Activated CD4-positive, alpha-beta T cell treated with anti-CD3 and anti-CD28 coated beads, Interleukin-2, amount 50 U/mL, for 4 hours (primary cell): ENCODE measurements around the gene REV3L.
"Not testable (repeated sequence)": the region's sequence is repeated elsewhere in the genome, so short reads cannot be mapped to it uniquely, and the experiment has no call there.

Source experiments
- DNase-seq, 2 experiments: peaks; one replicate each; pipeline ENCODE4 v3.0.0-alpha.2; 2020

Gene REV3L

GRCh38 chr6:111490067-111490466 lies 7.0 kb upstream of the REV3L start:
- no peak for DNase-seq

DNA sequence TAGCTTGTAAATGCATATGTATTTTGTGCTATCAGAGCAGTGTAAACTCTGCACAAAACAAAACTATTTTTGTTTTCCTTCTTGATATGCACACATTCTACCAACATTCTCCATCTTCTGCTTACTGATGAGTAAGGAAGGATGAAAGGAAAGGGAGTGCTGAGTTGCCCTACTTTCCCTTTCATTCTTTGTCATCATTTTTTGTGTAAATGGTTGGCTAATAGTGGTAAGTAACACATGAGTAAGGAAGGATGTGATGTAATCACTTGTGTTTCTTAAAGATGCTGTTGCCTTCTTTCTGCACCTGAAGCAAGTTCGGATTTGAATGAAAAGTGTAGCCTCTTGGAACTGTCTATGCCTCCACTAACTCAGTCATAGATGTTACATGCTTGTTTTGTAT lies 4.6 kb upstream of the REV3L start:
- no peak for DNase-seq

- no peak for DNase-seq
These were observed 3.9 kb upstream of the REV3L start for GRCh38 chr6:111486921-111487320.

- no peak for DNase-seq
These were observed 3.5 kb upstream of the REV3L start for GRCh38 chr6:111486475-111486874.

DNA sequence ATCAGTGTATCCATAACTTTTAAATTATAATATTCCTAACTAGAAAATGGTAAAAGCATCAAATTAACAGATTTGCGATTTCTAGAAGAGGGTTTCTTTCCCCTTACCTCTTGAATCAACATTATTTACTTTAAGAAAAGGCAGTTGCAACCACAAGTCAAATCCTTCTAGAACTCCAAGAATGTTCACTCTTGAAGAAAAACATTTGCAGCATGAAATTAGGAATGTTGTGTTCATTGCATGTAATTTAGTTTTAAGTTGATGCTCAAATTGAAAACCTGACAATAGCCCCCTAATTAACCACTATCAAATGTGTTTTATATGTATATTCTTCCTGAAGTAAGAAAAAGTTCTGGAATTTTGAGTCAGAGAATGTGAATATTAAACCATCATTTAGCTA lies 2.3 kb upstream of the REV3L start:
- DNase-seq: no peak

DNA sequence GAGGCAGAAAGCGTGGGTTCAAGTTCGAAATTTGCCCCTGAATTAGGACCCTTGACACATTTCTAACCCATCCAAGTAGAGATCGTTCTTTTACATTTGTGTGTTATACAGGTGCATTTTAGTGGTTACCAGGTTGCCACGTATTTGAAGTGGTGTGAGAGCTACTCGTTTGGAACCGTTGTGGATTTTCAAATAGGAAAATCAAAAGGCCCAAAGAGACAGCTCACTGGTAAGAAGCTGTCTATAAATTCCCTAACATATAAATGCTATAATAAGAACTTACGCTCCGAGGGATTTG lies 1.6 kb upstream of the REV3L start:
- no peak for DNase-seq

- peak; percentile 68 to 79 for DNase-seq
These were observed 966 bp upstream of the REV3L start for GRCh38 chr6:111483736-111484632.

- peak; percentile 36 for DNase-seq
These were observed 645 bp downstream of the REV3L start for GRCh38 chr6:111482188-111482958.

GRCh38 chr6:111481836-111482187 lies 1.2 kb downstream of the REV3L start:
- DNase-seq: no peak

GRCh38 chr6:111480988-111481822 lies 1.8 kb downstream of the REV3L start:
- no peak for DNase-seq

DNA sequence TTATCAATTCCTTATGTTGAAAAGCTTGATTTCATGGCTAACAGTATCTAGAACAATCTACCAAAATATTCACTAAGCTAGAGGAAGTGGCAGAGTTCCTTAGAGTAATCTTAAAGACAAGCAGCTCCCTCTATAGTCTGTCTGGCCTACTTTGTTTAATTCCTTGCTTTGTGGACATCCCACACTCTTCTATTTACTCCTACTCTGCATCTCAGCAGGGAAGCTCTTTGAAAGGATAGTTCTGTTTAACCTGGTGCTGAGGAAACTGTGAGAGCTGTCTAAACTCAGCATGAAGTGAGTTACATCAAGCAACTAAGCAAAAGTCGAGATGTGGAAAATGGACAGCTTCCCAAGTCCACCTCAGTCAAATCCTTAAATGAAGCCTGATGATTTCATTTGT lies 4.3 kb downstream of the REV3L start:
- DNase-seq: no peak

DNA sequence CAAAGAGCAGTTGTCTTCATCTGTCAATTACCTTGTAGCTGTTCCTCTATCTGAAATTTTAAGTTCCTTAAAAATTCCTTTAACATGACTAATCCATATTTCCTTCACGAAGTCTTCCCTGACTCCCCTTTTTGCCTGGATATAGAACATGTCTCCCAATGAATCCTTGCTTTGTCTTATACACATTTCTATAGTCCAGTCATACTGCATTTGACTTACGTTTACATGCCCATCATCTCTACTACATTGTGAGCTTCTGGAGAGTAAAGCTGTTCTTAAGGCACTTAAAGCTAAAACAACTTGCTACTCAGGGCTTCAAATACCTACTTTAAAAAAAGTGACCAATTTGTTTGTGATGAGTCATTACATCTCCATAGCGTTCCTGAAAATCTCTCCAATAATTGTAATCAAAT lies 4.9 kb downstream of the REV3L start:
- no peak for DNase-seq

- DNase-seq: no peak
These were observed 5.5 kb downstream of the REV3L start for GRCh38 chr6:111477481-111477938.

DNA sequence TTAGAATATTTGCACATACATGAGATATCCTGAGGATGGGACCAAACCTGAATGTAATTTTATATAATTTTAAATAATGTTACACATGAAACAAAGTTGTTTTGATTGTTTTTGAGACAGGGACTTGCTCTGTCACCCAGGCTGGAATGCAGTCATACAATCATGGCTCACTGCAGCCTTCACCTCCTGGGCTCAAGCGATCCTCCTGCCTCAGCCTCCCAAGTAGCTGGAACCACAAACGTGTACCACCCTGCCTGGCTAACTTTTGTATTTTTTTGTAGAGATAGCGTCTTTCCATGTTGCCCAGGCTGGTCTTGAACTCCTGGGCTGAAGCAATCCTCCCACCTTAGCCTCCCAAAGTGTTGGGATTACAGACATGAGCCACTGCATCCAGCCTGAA lies 7.0 kb downstream of the REV3L start:
- DNase-seq: not testable (repeated sequence)

- DNase-seq: no peak
These were observed 8.2 kb downstream of the REV3L start for GRCh38 chr6:111474771-111475170.

DNA sequence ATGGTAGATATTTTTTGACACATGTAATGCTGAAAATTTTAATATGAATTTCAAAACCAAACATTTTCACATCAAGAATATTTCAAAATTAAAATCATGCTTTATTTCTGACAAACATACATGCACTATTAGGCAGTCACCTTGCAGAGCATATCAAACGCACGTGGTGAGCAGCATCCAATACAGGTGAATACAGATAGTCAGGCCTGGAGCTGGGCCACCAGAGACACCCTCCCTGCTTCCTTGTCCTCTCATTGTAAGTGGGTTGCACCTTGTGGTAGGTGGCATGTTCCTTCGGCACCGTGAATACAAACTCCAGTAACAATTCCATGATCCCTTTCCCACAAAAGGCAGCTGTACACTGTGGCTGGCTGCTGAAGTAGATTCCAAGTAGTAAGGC lies 8.9 kb downstream of the REV3L start:
- DNase-seq: no peak

- no peak for DNase-seq
These were observed 10.0 kb downstream of the REV3L start for GRCh38 chr6:111472933-111473435.

DNA sequence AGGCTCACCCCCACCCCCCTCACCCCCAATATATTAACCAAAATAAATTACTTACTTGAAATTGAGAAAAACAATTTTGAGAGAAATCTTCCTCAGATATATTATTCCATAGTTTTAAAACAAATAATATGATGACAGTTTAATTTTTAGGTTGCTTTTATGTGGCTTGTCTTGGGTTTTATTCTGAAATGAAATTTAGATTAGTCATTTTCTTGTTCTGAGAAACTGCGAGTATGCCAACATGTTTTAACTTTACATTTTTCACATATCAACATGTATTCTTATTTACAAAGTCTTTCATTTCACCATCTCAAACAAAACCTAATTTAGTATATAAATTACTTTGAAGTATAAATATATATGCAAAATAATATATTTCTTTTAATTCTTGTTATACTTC lies 11.1 kb downstream of the REV3L start:
- no peak for DNase-seq

GRCh38 chr6:111471533-111471932 lies 11.5 kb downstream of the REV3L start:
- DNase-seq: no peak

DNA sequence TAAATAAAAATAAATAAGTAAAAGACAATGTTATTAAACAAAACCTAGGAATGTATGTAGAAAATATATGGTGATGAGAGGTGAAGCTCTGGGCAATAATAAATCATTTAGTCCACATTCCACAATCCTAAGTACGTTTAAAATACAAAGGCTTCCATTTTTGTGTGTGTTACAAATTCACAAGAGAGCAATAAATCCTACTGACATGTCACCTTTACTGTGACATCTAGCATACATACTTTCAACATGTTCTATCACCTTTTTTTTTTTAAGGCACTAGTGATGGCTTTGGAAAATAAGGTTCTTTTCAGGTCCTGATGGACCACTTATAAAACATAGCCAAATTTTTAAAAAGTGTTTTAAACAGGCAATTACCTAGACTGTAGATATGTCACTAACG lies 12.0 kb downstream of the REV3L start:
- no peak for DNase-seq

DNA sequence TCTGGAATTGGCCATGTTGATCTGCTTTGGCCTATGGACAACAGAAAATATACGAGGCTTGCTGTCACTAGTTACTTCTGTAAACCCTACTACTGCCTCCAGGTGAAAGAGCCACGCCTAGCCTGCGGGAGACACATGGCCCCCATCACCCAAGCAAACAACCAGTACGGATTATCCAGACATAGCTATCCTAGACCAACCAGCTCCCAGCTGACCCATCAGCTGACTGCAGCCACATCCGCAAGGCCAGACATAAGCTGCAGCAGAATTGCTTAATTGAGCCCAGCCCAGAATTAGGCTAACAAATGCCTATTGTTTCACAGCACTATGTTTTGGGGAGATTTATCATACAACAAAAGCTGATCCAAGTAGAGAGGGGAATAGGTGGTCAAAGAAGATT lies 13.5 kb downstream of the REV3L start:
- no peak for DNase-seq

DNA sequence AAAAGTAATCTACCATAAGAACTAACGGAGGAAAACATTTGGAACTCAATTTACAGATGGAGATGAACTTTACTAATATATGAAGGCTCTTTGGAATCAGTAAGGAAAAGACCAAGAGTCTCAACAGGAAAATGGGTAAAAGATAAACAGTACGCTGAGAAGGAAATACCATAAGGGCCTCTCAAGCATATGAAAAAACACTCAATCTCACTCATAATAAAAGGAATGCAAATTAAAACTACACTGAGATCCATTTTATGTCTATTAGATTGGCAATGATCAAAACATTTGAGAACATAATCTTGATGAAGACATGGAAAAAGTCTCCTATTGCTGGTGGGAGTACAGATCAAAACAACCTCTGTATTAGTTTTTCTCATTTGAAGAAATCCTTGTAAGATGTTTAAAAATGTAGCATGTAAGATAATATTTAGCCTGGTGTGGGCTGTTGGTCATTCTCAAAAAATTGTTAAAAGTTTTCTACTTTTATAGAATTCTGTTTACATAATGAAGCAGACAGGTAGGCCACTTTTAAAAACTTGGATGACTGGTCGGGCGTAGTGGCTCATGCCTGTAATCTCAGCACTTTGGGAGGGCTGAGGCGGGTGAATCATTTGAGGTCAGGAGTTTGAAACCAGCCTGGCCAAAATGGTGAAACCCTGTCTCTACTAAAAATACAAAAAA lies 14.5 kb downstream of the REV3L start:
- DNase-seq: no peak

- no peak for DNase-seq
These were observed 18.8 kb downstream of the REV3L start for GRCh38 chr6:111464184-111464583.
